Sciatic nerve (tissue), 2 donors: ENCODE data around the gene DOC2B. TPM values are rescaled to one million over a fixed set of nuclear protein-coding genes. Genes with fewer than 3 reads are reported as not detected.
"Not testable (repeated sequence)": the region's sequence is repeated elsewhere in the genome, so short reads cannot be mapped to it uniquely, and the experiment has no call there.

Experiments
- ATAC-seq: fragments of 200-7000 bp; cut with Tn5 transposase; one replicate; pipeline ENCODE4 v1.9.1; 2020; ENCODE audit warnings: mild to moderate bottlenecking, moderate library complexity
- DNase-seq: peaks from one replicate; pipeline ENCODE4 v3.0.0-alpha.2; 2020; ENCODE audit warnings: low spot score
- intact Hi-C: fragments of 100-400 bp; cut with DNase I; formaldehyde crosslinking; loops from one replicate; pipeline ENCODE4 v1.14.2; 2022
- total RNA-seq: library from RNA; stranded (reverse); fragmentation: NEBNext Ultra II Directional; extraction: Animal tissue kit (Norgen Biotek cat#: 25700); gene quantifications from one replicate; pipeline ENCODE4 v1.2.1, GENCODE V29; 2021
- donor health status: DM: no; HTN: no; CAD: no.
- donor health status: DM: no; HTN: no; CAD: no.

The DOC2B gene
- total RNA-seq, 1 donor from 2014 or later, result 27.2 TPM

- intact Hi-C loops, result no loop called here
- no peak for ATAC-seq
- DNase-seq, result no peak
These were observed 8.1 kb downstream of the DOC2B start for GRCh38 chr17:173166-173911.

DNA sequence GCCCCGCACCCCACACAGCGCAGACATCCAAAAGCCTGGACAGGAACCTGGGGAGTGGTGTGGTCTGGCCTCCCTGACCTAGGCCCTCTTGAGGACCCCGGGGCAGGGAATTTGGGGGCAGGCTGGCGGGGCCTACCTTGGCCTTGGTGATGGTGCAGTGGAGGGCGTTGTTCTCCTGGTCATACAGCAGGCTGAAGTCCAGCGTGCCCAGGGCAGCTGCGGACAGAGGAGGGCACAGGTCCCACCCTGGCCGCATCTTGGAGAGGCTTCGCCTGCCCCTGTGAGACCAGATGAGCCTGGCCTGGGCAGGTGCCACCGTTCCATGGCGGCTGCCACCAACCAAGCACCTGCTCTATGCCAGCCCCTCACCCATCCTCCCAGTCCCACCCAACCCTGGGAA lies 9.0 kb downstream of the DOC2B start:
- no peak for DNase-seq

DNA sequence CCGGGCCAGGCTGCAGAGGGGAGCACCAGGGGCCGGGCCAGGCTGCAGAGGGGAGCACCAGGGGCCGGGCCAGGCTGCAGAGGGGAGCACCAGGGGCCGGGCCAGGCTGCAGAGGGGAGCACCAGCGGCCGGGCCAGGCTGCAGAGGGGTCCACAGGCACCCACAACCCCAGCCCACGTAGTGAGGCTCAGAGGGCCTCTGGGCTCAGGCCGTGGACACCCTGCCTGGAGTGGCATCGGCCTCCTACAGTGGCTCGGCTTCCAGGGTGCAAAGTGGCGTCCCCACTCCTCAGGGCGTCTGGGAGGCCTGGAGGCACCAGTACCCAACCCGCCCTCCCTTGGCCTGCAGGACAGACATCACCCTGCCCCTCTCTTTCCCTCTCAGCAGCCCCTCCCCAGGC lies 9.6 kb downstream of the DOC2B start:
- no peak for DNase-seq
- no peak for ATAC-seq
- intact Hi-C loops, result no loop called here

More for the DNA sequence above, 9.0 kb downstream of the DOC2B start:
- no peak for ATAC-seq
- intact Hi-C loops, result no loop called here

- intact Hi-C loops, result no loop called here
- DNase-seq (no peak), ATAC-seq (no peak)
These were observed 11.2 kb downstream of the DOC2B start for GRCh38 chr17:170130-170670.

DNA sequence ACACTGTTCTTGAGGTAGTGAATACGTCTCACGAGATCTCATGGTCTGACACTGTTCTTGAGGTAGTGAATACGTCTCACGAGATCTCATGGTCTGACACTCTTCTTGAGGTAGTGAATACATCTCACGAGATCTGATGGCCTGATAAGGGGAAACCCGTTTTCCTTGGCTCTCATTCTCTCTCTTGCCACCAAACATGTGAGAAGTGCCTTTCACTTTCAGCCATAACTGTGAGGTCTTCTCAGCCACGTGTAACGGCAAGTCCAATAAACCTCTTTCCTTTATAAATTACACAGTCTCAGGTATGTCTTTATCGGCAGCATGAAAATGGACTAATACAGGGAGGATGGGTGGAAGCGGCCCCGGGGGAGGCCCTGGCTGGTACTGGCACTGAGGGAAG lies 12.8 kb downstream of the DOC2B start:
- DNase-seq, intact Hi-C loops, ATAC-seq: not testable (repeated sequence)

DNA sequence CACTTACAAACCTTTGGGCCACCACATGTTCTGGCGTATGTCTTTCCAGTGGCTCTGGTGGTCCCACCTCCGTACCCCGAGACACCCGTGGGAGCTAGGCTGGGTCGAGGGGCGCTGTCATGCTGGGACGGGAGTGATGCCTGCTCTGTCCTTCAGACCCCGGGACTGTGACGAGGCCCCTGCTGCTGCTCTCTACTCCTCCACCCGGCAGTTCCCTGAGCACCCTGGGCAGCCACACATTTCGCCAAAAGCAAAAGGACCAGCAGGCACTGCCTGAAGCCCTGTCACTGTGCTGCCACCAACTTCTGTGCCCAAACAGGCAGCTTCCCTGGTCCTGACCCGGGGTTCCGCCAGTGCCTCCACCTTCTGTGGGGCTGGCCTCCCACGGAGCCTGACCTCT lies 15.5 kb downstream of the DOC2B start:
- ATAC-seq (no peak), DNase-seq (no peak)
- intact Hi-C loops, result no loop called here

GRCh38 chr17:164303-165235 lies 16.9 kb downstream of the DOC2B start:
- peak; percentile 91 for ATAC-seq
- intact Hi-C loops, result no loop called here
- no peak for DNase-seq

DNA sequence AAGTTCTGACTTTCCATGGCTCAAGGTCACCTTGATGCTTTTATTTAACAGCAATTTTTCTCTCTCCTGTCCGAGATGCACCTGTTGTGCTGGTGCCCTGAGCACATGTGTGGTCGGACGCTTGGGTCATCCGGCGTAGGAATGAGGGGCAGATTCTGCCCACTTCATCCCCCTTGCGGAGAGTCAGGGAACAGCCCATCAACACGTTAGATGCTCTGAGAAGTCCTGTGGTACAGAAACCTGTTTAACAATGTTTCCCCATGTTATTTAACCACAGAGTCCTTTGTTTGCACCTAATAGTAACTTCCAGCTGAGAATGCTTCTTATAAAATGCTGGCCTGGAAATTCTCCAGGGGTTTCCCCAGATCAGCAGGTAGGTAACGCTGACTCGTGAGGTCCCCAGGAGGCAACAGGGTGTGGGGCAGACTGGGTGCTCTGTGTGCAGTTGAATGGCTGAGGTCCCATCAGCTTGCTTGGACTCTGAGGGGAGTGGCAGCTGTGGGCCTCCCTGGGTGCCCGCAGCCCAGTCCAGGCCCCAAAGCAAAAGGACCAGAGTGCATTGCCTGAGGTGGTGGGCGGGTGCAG lies 17.8 kb downstream of the DOC2B start:
- intact Hi-C loops, result no loop called here
- ATAC-seq (peak; percentile 10), DNase-seq (no peak)

- DNase-seq (no peak), ATAC-seq (no peak)
- intact Hi-C loops, result no loop called here
These were observed 18.8 kb downstream of the DOC2B start for GRCh38 chr17:162689-163088.

- intact Hi-C loops, result no loop called here
- no peak for DNase-seq
- ATAC-seq, result no peak
These were observed 20.0 kb downstream of the DOC2B start for GRCh38 chr17:161481-161880.

- ATAC-seq, result no peak
- no peak for DNase-seq
- intact Hi-C loops, result no loop called here
These were observed 21.1 kb downstream of the DOC2B start for GRCh38 chr17:160336-160735.

DNA sequence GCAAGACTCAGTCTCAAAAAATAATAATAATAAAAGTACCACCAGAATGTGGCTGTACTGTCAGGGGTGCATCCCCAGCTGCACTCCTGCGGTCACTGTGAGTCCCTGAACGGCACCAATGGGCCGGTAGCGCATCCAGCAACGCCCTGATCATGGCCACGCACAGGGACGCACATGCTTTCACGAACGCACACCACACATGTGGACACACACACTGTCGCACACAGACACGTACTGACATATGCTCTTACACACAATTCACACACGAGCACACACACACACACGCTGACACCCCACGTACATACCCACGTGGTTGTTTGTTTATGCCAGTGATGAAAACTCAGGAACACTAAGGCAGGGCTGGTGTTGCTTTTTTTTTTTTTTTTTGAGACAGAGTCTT lies 21.8 kb downstream of the DOC2B start:
- no peak for ATAC-seq

GRCh38 chr17:158379-158778 lies 23.1 kb downstream of the DOC2B start:
- DNase-seq (no peak), ATAC-seq (no peak)
- intact Hi-C loops, result no loop called here

More for the DNA sequence above, 21.8 kb downstream of the DOC2B start:
- intact Hi-C loops, result no loop called here
- no peak for DNase-seq

DNA sequence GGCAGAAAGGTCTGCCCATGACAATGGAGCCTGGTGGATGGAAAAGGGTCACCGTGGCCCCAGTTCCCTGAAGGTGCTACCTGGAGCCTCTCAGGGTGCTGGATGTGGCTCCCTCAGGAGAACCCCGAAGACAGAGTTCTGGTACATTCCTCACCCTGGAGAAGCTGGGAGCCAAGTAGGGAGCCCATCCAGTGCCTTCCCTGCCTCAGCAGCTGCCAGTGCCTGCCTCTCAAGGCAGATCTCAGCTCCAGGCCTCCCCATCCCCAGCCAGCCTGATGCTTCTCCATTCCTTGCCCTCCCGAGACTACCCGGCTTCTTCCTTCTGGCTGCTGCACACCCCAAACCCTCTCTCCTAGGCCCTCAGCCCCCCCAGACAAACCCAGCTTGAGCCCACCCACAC lies 23.5 kb downstream of the DOC2B start:
- DNase-seq (no peak), ATAC-seq (no peak)
- intact Hi-C loops, result no loop called here

GRCh38 chr17:156946-157345 lies 24.5 kb downstream of the DOC2B start:
- DNase-seq (no peak), ATAC-seq (no peak)
- intact Hi-C loops, result no loop called here

DNA sequence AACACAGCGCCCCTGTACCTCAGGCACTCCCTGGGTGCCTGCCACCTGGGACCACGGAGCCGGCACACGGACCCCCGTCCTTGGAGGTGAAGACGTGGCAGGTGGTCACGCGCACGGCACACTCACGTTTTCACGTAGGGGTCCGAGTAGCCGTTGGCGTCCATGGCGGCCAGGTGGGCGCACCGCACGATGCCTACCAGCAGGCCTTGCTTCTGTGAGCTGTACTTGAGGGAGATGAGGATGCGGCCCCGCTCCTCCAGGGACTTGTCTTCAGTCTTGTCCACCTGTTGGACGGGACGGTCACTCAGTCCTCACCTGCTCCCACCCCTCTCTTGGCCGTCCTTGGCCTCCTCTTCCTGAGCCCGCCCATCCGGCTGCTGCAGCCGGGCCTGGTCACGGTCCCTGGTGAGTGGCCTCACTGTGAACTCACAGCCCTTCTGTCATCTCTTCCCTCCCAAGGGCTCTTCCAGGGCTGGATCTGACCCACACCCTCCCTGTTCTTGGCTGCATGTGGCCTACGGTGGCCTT lies 25.3 kb downstream of the DOC2B start:
- no peak for ATAC-seq

GRCh38 chr17:155576-155975 lies 25.9 kb downstream of the DOC2B start:
- intact Hi-C loops, result no loop called here
- DNase-seq (no peak), ATAC-seq (no peak)

More for the DNA sequence above, 25.3 kb downstream of the DOC2B start:
- no peak for DNase-seq
- intact Hi-C loops, result no loop called here

DNA sequence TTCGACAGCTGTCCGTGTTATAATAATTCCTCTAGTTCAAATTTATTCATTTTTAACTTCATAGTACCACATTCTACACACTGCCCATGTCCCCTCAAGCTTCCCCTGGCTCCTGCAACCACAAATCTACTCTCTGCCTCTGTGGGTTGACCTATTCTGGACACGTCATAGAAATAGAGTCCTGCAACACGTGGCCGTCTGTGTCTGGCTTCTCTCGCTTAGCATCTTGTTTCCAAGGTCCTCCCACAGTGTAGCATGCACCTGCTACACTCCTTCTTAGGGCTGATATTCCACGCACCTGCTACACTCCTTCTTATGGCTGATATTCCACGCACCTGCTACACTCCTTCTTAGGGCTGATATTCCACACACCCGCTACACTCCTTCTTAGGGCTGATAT lies 27.6 kb downstream of the DOC2B start:
- no peak for ATAC-seq
- intact Hi-C loops, result no loop called here
- peak; percentile 15 for DNase-seq

DNA sequence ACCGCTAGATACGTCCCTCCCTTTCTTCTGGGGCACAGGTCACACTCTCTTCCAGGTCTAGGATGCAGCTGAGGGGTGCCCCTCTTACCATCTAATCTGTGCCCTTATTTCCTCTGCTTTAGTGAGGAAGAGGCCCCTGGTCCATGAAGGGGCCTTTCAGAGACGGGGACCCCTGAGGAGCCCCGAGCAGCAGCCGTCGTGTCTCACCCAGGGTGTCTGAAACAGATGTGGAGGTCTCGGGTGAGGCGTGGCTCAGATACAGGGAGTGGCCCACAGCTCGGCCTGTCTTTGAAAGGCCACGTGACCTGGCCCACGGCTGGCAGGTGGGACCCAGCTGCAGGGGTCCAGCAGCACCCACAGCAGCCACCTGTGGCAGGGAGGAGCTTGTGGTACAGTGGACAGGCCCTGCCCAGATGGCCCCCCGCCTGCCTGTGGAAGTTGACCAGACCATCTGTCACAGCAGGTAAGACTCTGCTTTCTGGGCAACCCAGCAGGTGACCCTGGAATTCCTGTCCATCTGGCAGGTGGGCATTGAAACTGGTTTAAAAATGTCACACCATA lies 28.5 kb downstream of the DOC2B start:
- intact Hi-C loops, result no loop called here
- DNase-seq (peak; percentile 48), ATAC-seq (no peak)
